GM12878 (cell line): ENCODE data around the gene RASIP1. TPM values are rescaled to one million over a fixed set of nuclear protein-coding genes. Genes with fewer than 3 reads are reported as not detected.
"Not testable (repeated sequence)": the region's sequence is repeated elsewhere in the genome, so short reads cannot be mapped to it uniquely, and the experiment has no call there.

Experiments used
- ATAC-seq: fragments of 200-7000 bp; cut with Tn5 transposase; 3 replicates; pipeline ENCODE4 v1.9.1; 2020; ENCODE audit warnings: mild to moderate bottlenecking, moderate library complexity
- BruUV-seq: library from RNA; stranded (reverse); fragments of 400-500 nt; replicated peaks from 2 replicates; lab custom pipeline; 2021; lab: Mats Ljungman, UMichigan
- CTCF ChIA-PET: fragments of 300-600 bp; sonication (Branson Sonifier 250); formaldehyde crosslinking; extraction: SDS; loops from one replicate; lab custom pipeline; 2021; ENCODE audit warnings: inconsistent platforms; lab: Yijun Ruan, JAX
- POLR2A ChIA-PET: fragments of 350-600 bp; formaldehyde crosslinking; extraction: SDS; loops from one replicate; lab custom pipeline; 2021; ENCODE audit warnings: inconsistent platforms; lab: Charles Lee
- RAD21 ChIA-PET: fragments of 300-600 bp; sonication (Branson Sonifier 250); formaldehyde crosslinking; loops from one replicate; lab custom pipeline; 2023; ENCODE audit warnings: antibody characterized with exemption; ENCODE audit not compliant: unreplicated experiment; lab: Charles Lee
- SMC1A ChIA-PET: fragments of 300-600 bp; sonication (Branson Sonifier 250); formaldehyde crosslinking; loops from one replicate; lab custom pipeline; 2023; ENCODE audit not compliant: unreplicated experiment, uncharacterized antibody; lab: Charles Lee
- DNase-seq: peaks from one replicate; pipeline ENCODE4 v3.0.0-alpha.2; 2011; ENCODE audit warnings: low read depth, low spot score
- FAIRE-seq: peaks from 3 replicates; lab custom pipeline; 2011; peaks lifted over from hg19 to GRCh38; lab: Jason Lieb, UNC
- H2AFZ ChIP-seq: 2 replicates; pipeline ENCODE4 v1.6.0; 2011; ENCODE audit warnings: low read depth, low read length, control low read depth; ENCODE audit not compliant: control insufficient read depth
- H3K27ac ChIP-seq: 2 replicates; pipeline ENCODE4 v1.5.1; 2011; ENCODE audit warnings: control low read depth; ENCODE audit not compliant: control insufficient read depth, insufficient read depth
- H3K27me3 ChIP-seq, 2 experiments: replicated peaks in 1 of 2; 2 replicates each; pipeline versions ENCODE4 v1.6.0 to v1.6.1; 2011; ENCODE audit warnings: low read length in 1 of 2; ENCODE audit not compliant: control insufficient read depth in 2 of 2, insufficient read depth in 2 of 2
- H3K36me3 ChIP-seq, 2 experiments: 2 replicates each; pipeline ENCODE4 v1.5.1; 2011; ENCODE audit warnings: low read length in 1 of 2; ENCODE audit not compliant: control insufficient read depth in 2 of 2, insufficient read depth in 2 of 2
- H3K4me1 ChIP-seq: 2 replicates; pipeline ENCODE4 v1.6.1; 2011; ENCODE audit warnings: mild to moderate bottlenecking, low read length, moderate library complexity, mixed read lengths; ENCODE audit not compliant: control insufficient read depth, insufficient read depth
- H3K4me2 ChIP-seq: 2 replicates; pipeline ENCODE4 v1.6.0; 2011; ENCODE audit warnings: control low read depth; ENCODE audit not compliant: control insufficient read depth, insufficient read depth
- H3K4me3 ChIP-seq: fragments of 200-600 bp; sonication (generic); 2 replicates; pipeline ENCODE4 v1.5.1; 2016
- H3K79me2 ChIP-seq: 2 replicates; pipeline ENCODE4 v1.6.0; 2011; ENCODE audit warnings: low read length; ENCODE audit not compliant: control insufficient read depth, insufficient read depth
- H3K9ac ChIP-seq: 2 replicates; pipeline ENCODE4 v1.8.0; 2011; ENCODE audit warnings: low read length, control low read depth, mixed read lengths; ENCODE audit not compliant: control insufficient read depth, insufficient read depth
- H3K9me3 ChIP-seq: replicated peaks from 3 replicates; pipeline ENCODE4 v1.5.1; 2011; ENCODE audit warnings: mild to moderate bottlenecking, low read length; ENCODE audit not compliant: control insufficient read depth, insufficient read depth
- H4K20me1 ChIP-seq: 2 replicates; pipeline ENCODE4 v1.6.0; 2011; ENCODE audit not compliant: control insufficient read depth, insufficient read depth
- ASH2L ChIP-seq: fragments of 300-600, 200-600 bp; sonication (generic); IDR thresholded peaks from 2 replicates; pipeline ENCODE4 v1.6.1; 2017; ENCODE audit warnings: low read depth, mild to moderate bottlenecking, borderline replicate concordance
- BRCA1 ChIP-seq: IDR thresholded peaks from 2 replicates; pipeline ENCODE4 v1.6.1; 2011; ENCODE audit warnings: low read depth, low read length, improper control_type of control experiment
- CUX1 ChIP-seq: IDR thresholded peaks from 2 replicates; pipeline ENCODE4 v1.6.1; 2012; ENCODE audit warnings: improper control_type of control experiment, low read depth, low read length; ENCODE audit not compliant: insufficient replicate concordance
- NR2F1 ChIP-seq: fragments of 450-650 bp; conservative IDR thresholded peaks from 2 replicates; pipeline ENCODE4 v1.6.1; 2017; ENCODE audit warnings: mild to moderate bottlenecking
- RFX5 ChIP-seq: IDR thresholded peaks from 2 replicates; pipeline ENCODE4 v1.6.1; 2011; ENCODE audit warnings: low read depth, low read length, improper control_type of control experiment
- WRNIP1 ChIP-seq: IDR thresholded peaks from 2 replicates; pipeline ENCODE4 v1.6.1; 2011; ENCODE audit warnings: low read depth, low read length, improper control_type of control experiment, borderline replicate concordance
- ZNF207 ChIP-seq: fragments of 450-650 bp; IDR thresholded peaks from 2 replicates; pipeline ENCODE4 v1.6.1; 2014; ENCODE audit warnings: antibody characterized with exemption, mild to moderate bottlenecking, borderline replicate concordance
- ZNF24 ChIP-seq: fragments of 450-650 bp; IDR thresholded peaks from 2 replicates; pipeline ENCODE4 v1.6.1; 2017; ENCODE audit warnings: antibody characterized with exemption, mild to moderate bottlenecking
- WGBS: methylation state at CpG from one replicate; pipeline ENCODE4 v1.1.6; 2016; ENCODE audit warnings: low lambda C conversion rate; ENCODE audit not compliant: insufficient replicate concordance, insufficient coverage; ENCODE audit errors: missing lambda C conversion rate; 5-methylcytosine and 5-hydroxymethylcytosine counted together
- in situ Hi-C: fragments of 300-500 bp; cut with MboI; formaldehyde crosslinking; loops from 9 replicates; pipeline ENCODE4 v1.14.3; 2018; ENCODE audit warnings: mixed read lengths
- intact Hi-C: fragments of 100-400 bp; cut with micrococcal nuclease; formaldehyde crosslinking; loops from one replicate; pipeline ENCODE4 v1.14.2; 2022; ENCODE audit not compliant: unreplicated experiment
- polyA plus RNA-seq, 11 experiments: library from polyadenylated mRNA; depleted of rRNA in 4 of 11; unstranded in 6 of 11; stranded (reverse) in 5 of 11; fragments of >200 nt; fragmentation: Nextera tagmentation in 4 of 11; fragmentation: Illumina TruSeq in 1 of 11; extraction: Ambion mirVana in 4 of 11; extraction: Trizol in 1 of 11; gene quantifications; 1 replicate in 1 of 11; 2 replicates in 10 of 11; pipeline versions ENCODE4 v1.2.1 to v1.2.3, GENCODE V29; 2011 to 2016; ENCODE audit warnings: inconsistent platforms in 2 of 11, missing spikeins in 2 of 11, low read depth in 1 of 11
- total RNA-seq, 4 experiments: library from RNA; depleted of rRNA in 3 of 4; stranded (reverse); fragments of >200 nt in 3 of 4; fragmentation: Illumina TruSeq in 1 of 4; extraction: Trizol in 1 of 4; gene quantifications; 2 replicates each; pipeline versions ENCODE4 v1.2.1 to v1.2.3, GENCODE V29; 2013 to 2021

RASIP1 gene
- total and polyA plus RNA-seq, 10 of the 15 experiments (the other 5 are each of a cell fraction or from before 2014, with no cell fraction given) = 0.08 TPM; not detected in 9

- TF ChIP-seq ZNF24 (no peak), WRNIP1 (no peak)
Measured at GRCh38 chr19:48680436-48681126, 59.8 kb downstream of the RASIP1 start (continued).

GRCh38 chr19:48680006-48680405, 60.4 kb downstream of the RASIP1 start:
- 48% methylated on average over 16 of the region's 19 CpGs for WGBS
- CTCF ChIA-PET = not testable (repeated sequence)

GRCh38 chr19:48678201-48678600, 62.2 kb downstream of the RASIP1 start:
- Histone ChIP-seq H3K9ac (no peak overlapping the region), H3K9me3 (no peaks in the 10 kb centered on the region), H2AFZ (no peak overlapping the region), H3K4me2 (no peak overlapping the region), H3K36me3 (no peaks in the 10 kb centered on the region), H3K27me3 (peaks cover 0 to 2% of the 10 kb centered on the region in 2 experiments; a peak in 2 of 4 replicates), H4K20me1 (no peaks in the 10 kb centered on the region), H3K4me3 (no peak overlapping the region), H3K4me1 (peaks cover 3% of the 10 kb centered on the region; the same call in 1 of the 2 replicates), H3K27ac (no peak overlapping the region), H3K79me2 (no peaks in the 10 kb centered on the region)
- intact Hi-C loops = no loop called here
- CTCF ChIA-PET = interaction anchor here (0.9 to 1.1 kb wide), 3 partner anchors 33 to 110 kb away, joined by 3 read pairs; partner anchors contain the start of gene CA11
- no peak for ATAC-seq
- SMC1A ChIA-PET = no interaction called here
- RAD21 ChIA-PET = interaction anchor here (1.4 kb wide), 1 partner anchor 32 kb away, joined by 5 read pairs; the partner anchor contains the start of gene CA11
- no peak for FAIRE-seq
- no TSS peak for BruUV-seq
- in situ Hi-C loops = no loop called here
- WGBS = 20% methylated on average over 4 of the region's 4 CpGs
- DNase-seq = no peak
- POLR2A ChIA-PET = interaction anchor here (0.8 to 1.4 kb wide), 2 partner anchors 35 to 98 kb away, joined by 3 read pairs; no protein-coding TSS in a partner anchor
- TF ChIP-seq RFX5 (no peak), CUX1 (no peak), NR2F1 (no peak), BRCA1 (no peak), ZNF207 (no peak), ASH2L (no peak)

More at GRCh38 chr19:48680006-48680405, 60.4 kb downstream of the RASIP1 start:
- H3K27ac ChIP-seq, ATAC-seq, FAIRE-seq, DNase-seq, BruUV-seq, intact Hi-C loops, H3K4me3 ChIP-seq, H2AFZ ChIP-seq, SMC1A ChIA-PET, RAD21 ChIA-PET, H4K20me1 ChIP-seq, H3K9ac ChIP-seq, H3K27me3 ChIP-seq, in situ Hi-C loops, POLR2A ChIA-PET, H3K4me2 ChIP-seq, H3K9me3 ChIP-seq, H3K79me2 ChIP-seq, H3K36me3 ChIP-seq, H3K4me1 ChIP-seq: not testable (repeated sequence)
